Epidermal melanocyte (primary cell): Measurements from ENCODE around the gene SERINC5.
"Not testable (repeated sequence)": the region's sequence is repeated elsewhere in the genome, so short reads cannot be mapped to it uniquely, and the experiment has no call there.

ENCODE experiments used
- DNase-seq: peaks from one replicate; pipeline ENCODE4 v3.0.0; 2011; ENCODE audit warnings: low spot score; ENCODE audit not compliant: insufficient read length

Gene SERINC5

DNA sequence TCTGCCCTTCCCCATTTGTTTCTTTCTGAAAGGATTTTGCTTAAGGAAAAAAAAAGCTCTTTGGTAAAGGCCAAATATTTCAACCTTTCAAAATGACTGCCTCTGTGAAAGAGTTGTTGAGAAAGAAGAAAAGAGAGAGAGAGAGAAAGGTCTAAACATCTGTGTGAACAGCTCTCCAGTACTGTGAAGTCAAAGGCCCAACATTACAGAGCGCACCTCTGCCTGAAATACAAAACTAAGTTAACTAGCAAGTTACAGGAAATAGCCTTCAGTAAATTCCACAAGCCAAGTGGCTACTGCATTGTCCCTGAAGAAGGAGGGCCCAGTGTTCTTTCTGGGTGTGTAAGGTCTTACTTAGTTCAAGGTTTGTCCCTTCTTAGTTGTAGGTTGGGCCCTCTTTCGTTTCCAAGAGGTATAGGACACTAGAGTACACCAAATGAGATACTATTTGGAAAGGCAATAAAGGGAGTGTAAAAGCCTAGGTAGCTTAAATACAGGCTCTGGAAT is 116.3 kb downstream of the SERINC5 start:
- no peak for DNase-seq

DNA sequence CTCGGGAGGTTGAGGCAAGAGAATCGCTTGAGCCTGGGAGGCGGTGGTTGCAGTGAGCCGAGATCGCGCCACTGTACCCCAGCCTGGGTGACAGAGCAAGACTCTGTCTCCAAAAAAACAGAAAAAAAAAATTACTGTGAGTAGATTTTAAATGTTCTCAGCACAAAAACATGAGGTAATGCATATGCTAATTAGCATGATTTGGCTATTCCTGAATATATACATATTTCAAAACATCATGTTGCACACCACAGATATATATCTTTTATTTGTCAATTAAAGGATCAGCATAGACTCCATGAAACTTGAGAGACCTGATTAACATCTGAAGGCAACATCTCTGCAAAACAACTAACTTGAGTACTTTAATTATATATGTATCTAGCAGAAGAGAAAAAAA is 117.4 kb downstream of the SERINC5 start:
- no peak for DNase-seq

DNA sequence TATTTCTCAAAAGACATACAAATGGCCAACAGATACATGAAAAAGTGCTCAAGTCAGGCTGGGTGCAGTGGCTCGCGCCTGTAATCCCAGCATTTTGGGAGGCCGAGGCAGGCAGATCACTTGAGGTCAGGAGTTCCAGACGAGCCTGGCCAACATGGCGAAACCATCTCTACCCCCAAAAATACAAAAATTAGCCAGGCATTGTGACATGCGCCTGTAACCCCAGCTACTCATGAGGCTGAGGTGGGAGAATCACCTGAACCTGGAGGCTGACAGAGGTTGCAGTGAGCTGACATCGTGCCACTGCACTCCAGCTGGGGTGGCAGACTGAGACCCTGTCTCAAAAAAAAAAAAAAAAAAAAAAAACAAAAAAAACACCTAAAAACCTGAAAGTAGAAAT is 119.0 kb downstream of the SERINC5 start:
- not testable (repeated sequence) for DNase-seq

DNA sequence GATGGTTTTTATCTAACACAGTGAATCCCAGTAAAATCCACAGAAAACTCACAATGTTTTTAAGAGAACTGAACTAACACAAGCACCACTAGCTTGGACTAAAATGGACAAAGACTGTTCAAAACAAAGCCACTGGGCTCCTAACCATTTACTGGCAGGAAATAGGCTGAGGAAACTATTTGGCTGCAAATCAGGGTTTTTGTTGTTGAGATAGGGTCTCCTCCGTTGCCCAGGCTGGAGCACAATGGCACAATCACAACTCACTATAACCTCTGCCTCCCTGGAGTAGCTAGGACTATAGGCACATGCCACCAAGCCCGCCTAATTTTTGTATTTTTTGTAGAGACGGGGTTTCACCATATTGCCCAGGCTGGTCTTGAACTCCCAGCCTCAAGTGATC is 121.0 kb downstream of the SERINC5 start:
- no peak for DNase-seq

DNA sequence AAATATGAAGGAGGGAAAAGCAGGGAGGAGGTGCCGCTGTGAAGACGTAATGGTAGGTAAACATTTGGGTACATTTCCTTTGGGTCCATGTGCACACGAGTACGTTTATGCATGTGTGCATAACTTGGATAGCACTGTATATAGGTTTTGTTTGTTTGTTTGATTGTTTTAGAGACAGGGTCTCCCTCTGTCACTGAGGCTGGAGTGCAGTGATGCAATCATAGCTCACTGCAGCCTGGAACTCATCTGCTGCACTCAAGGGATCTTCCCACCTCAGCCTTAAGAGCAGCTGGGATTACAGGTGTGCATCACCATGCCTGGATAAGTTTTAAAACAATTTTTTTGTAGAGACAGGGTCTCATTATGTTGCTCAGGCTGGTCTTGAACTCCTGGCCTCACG is 126.7 kb downstream of the SERINC5 start:
- DNase-seq, result no peak

DNA sequence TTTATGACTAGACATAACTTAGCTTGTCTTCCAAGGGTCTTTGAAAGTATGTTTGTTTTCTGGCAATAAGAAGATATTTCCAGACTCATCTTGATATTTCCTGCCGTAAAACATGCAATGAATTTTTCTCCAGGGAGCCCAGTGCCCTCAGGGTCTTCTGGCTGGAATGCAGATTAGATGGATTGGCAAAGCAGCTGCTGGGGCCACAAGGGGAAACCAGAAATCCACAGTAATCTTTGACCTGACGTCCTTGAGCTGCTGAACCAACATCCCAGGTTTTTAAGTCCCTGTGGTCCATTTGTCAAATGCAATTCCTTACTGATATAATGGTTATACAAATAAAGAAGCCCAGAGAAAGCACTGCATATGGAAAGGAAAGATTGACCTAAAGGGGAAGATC is 127.7 kb downstream of the SERINC5 start:
- DNase-seq, result no peak

DNA sequence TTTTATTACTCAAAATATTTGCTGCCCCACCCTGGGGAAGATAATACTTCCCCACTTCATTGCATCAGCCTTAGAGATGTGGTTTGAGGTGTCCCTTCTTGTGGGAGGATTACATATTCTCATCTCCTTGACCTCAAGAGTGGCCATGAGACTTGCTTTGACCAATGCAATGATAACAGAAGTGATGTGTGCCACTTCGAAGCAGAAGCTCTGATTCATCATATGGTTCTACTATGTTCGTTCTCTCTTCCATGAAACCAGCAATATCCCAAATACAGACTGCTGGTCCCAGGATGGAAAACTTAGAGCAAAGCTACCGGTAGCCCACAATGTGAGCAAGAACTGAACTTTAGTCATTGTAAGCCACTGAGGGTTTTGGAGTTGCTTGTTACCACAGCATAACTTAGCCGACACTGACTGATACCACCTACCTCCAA is 128.7 kb downstream of the SERINC5 start:
- DNase-seq, result no peak

DNA sequence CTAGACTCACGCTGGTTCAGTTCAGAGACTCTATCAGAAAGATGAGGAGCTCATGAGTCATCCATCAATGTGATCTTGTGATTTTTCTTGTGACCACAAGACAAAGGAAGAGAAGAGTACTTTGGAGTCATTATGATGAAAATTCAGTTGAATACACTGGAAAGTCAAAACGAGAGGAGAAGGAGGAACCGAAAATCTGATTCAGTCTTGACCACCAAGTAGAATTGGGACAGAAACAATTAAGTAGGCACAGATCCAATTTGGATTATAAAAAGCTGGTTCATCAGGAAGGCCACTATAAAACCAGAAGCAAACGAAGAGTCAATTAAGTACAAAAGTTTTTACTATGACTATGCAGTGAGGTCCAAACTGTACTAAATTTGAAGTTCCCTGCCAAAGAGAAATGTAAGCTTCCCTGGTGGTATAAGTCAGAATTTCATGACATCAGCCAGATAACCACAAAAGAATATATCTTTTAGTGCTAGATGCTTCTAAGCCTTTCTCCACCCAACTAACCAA is 129.8 kb downstream of the SERINC5 start:
- DNase-seq, result peak; percentile 33

DNA sequence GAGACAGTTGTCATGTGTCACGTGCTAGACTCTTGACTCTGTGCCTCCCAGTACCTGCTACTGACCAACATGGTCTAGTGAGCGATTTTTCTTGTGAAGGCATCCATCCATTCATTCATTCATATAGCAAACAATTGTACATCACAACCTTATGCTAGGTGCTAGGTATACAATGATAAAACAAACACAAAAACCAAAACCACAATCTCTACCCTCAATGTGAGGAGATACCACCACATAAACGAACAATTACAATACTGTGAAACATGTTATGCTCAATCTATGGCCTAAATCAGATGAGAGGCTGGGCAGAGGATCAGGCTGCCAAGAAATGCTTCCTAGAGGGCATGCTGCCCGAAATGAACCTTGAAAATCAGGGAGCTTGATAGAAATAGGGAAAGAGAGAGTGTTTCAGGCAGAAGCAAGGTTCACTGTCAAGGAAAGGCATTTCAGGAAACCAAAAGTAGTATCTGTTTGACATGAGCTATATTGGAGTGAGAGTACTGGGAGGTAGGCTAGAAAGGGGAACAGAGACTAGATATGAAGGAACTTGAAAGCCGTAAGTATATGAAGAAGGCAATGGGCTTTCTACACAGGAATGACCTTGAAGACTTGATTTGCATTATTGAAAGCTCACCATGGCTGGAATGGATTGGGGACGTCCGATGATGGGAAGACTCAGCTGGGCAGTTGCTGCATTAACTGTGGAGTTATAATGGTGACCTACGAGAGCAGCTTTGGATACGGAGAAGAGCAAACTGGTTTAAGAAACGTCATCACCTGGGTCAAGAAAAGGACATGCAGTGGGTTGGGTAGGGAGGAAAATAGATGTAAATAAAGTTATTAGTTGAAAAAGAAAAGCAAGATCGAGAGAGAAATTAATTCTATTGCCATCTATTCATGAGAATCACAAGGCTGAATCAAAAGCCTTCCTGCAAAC is 130.6 kb downstream of the SERINC5 start:
- no peak for DNase-seq

DNA sequence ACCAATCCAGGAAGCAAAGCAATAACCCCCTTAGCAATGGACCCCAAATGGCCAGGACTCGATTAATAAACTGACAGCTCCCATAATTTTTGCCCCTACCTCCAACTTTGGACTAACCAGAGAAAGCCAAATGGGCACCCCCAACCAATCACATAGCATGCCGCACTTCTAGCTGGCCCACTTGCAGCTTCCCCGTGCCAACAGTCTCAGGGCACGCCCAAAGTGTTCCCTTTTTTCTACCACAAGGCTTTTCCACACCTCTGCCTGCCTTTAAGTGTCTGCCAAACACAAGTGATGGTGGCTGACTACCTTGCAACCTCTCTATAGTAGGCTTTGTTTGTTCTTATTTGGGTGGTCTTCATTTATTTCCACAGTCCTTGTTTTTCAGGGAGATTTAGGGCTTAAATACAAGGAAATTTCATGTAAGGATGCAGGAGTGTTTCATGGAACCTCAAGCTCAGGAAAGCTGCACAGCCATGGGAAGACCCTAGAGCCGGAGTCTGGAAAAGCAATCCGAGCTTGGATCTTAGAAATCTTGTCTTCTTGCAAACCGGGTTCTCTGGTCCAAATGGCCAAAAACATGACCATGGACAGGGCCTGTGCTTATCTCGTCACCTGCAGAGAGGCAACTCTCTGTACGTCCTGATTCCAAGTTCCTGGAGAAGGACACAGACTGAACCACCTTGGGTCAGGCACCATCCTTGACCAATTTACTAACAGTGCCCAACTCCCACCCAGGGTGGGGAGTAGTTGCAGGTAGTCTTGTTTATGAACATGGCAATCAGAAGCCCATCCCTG is 131.5 kb downstream of the SERINC5 start:
- no peak for DNase-seq

DNA sequence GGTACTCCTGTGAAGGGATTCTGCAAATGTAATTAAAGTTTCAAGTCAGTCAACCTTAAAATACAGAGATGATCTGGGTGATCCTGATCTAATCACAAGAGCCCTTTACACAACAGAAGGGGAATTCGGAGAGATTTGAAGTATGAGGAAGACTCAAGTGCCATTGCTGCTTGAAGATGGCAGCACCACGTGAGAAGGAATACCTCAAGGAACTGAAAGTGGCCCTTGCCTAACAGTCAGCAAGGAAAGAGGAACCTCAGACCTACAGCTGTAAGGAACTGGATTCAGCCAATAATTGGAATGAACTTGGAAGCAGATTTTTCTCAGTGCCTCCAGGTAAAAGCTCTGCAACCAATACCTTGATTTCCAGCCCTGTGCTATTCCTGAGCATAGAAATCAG is 133.3 kb downstream of the SERINC5 start:
- no peak for DNase-seq

DNA sequence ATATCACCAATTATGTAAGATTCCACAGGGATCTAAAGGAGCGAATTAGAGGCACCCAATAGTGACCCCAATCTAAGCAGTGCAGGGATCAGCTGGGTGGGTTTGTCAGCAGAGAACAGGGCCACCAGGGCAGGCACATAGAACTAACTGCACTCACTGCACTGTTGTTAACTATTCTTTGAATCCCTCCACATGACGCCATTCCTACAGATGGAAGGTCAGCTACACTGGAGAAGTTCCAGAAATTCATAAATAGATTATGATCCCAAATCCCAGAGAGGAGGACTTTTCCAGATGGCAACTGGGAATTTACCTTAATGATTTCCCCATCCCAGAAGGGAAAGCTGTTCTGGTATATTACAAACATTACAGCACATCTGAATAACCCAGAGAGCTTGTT is 136.5 kb downstream of the SERINC5 start:
- no peak for DNase-seq

DNA sequence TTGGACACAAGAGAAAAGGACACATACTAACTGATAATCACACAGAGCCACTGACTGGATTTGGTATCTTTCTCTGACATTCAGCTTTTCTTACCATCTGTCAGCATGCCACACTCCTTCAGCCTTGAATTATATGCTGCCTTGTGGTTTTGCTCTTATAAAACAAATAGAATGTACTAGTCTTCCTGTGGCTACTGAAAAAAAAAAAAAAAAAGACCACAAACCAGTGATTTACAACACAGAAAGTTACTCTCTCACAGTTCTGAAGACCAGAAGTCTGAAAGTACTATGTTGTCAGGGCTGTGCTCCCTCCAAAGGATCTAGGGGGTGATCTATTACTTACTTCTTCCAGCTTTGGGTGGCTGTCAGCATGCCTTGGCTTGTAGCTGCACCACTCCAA is 138.4 kb downstream of the SERINC5 start:
- DNase-seq, result no peak

DNA sequence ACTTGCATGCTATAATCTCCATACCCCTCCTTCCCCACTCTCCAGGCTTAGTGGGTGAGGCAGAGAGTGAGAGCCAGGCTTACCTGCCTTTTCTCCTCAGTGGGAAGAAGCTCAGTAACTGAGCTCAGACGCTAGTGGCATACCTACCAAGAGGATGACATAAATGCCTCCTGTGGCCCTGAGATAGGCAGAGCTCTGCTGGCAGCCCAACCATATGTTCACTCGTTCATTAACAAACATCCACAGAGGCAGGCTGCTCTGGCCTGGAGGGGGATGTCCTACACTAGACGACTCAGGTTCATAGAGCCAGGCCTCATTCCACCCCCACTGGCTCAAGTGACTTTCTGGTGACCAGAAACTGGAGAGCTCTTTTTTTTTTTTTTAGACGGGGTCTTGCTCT is 139.4 kb downstream of the SERINC5 start:
- DNase-seq, result no peak

DNA sequence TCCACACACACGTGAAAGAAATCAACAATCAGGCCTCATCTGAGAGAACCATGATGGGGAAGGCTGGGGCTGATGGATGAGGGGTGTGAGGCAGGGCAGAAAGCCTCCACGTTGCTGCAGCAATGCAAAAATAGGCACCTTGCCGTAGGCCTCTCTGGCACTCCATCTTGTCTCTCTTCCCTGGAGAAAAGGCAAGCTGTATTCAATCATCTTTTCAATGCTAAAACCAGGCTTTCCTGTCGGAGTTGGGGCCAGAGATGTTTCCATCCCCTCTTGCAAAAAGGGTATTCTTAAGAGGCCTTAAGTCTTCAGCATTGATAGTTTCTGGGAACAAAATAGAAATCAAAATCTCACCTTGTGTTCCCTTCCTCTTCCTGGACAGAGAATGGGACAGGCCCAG is 139.8 kb downstream of the SERINC5 start:
- DNase-seq, result no peak

DNA sequence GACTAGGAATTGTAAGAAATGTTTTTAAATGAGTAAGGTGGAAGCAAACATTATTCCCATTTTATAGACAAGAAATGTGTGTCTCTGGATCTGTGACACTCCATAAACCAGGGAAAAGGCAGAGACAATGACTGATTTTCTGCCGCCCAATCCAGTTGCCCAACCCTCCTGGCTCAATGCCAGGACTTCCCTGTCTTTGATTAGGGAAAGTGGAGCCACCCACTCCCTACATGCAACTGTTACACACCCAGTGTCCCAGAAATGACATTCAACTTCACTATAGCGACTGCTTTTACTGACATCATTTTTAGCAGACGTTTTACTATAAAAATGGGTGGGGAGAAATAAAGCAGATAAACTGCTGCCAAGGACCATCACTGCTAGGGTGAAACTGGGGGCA is 141.0 kb downstream of the SERINC5 start:
- DNase-seq, result no peak

DNA sequence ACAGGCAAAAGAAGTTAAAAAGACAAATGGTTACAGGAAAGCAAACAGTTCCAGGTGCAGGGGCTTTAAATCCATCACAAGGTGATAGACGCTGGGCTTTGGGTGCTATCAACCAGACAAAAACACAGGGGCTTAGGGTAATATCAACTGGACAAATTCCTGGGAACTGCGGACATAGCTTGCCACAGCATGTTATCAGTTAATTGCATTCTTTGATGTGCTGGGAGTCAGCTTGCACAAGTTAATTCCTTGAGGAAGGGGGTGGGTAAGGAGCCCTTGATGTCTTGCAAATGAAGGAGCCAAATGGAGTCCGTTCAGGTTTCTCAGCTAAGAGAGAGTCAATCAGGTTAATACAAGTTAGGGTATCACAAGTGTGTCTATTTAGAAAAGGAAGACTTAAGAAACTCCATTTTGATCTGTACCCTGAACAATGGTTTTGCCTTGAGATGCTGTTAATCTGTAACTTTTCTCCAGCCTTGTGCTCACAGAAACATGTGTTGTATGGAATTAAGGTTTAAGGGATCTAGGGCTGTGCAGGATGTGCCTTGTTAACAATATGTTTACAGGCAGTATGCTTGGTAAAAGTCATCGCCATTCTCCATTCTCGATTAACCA is 144.4 kb downstream of the SERINC5 start:
- not testable (repeated sequence) for DNase-seq

DNA sequence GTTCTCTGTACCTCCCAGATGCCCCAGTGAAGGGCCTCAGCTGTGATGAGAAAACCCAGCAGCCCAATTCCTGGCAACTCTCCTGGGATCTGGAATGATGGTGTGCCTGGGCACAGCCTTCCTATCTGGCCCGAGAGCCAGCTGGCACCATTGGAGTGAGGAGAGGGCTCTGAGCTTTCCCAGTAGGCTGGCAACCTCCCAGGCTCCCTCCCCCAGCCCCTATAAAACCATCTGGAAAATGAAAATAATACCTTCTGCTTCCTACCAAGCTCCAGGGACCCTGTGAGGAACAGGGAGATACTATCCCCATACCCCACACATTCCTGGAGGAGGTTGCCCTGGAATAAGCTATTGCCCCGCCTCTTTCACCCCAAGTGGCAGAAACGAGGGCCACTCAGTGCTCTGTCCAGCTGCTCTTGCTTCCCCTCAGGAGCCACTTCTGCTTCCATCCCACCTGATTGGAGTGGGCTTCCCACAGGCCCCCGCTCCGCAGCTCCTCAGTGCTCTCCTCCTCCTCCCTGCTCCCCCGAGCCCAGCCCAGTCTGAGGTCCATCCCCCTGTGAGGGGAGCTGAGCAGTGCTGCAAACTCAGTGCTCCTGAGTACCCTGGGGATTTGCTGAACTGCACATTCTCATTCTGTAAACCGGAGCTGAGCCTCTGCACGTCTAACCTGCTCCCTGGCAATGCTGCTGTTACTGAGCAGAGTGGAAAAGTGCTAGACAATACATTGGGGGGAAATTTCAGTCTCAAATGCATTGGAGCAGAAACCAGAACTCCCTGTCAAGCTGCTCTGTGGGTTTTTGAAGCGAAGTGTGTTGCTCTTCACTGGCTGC is 146.0 kb downstream of the SERINC5 start:
- no peak for DNase-seq

DNA sequence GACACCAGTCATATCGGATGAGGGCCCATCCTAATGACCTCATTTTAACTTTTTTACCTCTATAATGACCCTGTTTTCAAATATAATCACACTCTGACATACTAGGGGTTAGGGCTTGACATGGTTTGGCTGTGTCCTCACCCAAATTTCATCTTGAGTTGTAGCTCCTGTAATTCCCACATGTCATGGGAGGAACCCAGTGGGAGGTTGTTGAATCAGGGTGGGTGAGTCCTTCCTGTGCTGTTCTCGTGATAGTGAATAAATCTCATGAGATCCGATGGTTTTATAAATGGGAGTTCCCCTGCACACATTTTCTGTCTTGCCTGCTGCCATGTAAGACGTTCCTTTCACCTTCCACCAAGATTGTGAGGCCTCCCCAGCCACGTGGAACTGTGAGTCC is 148.9 kb downstream of the SERINC5 start:
- no peak for DNase-seq

DNA sequence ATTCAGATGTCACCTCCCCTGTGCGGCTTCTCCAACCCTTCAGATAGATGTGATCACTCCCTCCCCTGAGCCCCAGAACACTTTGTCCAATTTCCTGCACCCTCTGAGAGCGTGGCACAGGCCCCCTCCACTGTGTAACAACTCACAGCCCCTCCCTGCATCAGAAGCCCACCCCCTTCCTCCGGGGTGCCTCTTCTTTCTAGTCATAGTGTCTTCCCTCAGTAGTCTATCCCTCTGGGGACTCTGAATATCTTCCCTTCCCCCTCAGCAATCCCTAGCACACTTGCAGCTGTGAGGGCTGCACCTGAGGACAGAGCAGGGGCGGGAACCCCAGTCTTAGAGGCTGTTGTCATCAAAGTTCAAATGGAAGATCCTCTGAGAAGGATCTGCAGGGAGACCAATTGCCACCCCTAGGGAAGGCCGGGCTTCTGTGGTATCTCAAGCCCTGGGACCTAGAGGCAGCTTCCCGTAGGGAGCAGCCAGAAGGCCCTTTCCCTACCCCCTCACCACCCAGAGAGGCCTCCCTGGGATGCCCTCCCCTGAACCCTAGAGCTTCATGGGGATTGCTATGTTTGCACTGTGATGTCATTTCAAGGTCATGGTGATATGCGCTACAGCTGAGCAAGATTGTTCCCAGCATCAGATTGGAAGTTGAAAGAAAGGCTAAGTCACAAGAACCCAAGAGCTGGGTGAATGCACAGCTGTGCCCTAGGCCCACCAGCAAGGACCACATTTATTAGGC is 150.0 kb downstream of the SERINC5 start:
- no peak for DNase-seq
